Trophoblast cell (in vitro differentiated cells and primary cell): Measurements from ENCODE around the gene PRKN.

Experiments
- DNase-seq, 2 donors: peaks; one replicate each; pipeline ENCODE4 v3.0.0-alpha.2; 2016
- H2AFZ ChIP-seq: 2 replicates; pipeline ENCODE4 v1.6.1; 2013; ENCODE audit warnings: low read length, moderate library complexity, mild to moderate bottlenecking; ENCODE audit not compliant: insufficient read depth, poor library complexity
- H2AK5ac ChIP-seq: 2 replicates; pipeline ENCODE4 v1.6.1; 2013; ENCODE audit warnings: mild to moderate bottlenecking, low read length
- H2BK120ac ChIP-seq: 2 replicates; pipeline ENCODE4 v1.6.1; 2013; ENCODE audit warnings: low read length, mild to moderate bottlenecking, moderate library complexity; ENCODE audit not compliant: insufficient read depth, poor library complexity
- H2BK12ac ChIP-seq: 2 replicates; pipeline ENCODE4 v1.6.1; 2013; ENCODE audit warnings: mild to moderate bottlenecking, low read length, moderate library complexity
- H2BK5ac ChIP-seq: 2 replicates; pipeline ENCODE4 v1.6.1; 2013; ENCODE audit warnings: low read length, low read depth, moderate library complexity, mild to moderate bottlenecking; ENCODE audit not compliant: poor library complexity
- H3K14ac ChIP-seq: 2 replicates; pipeline ENCODE4 v1.6.1; 2013; ENCODE audit warnings: mild to moderate bottlenecking, low read length
- H3K18ac ChIP-seq: 2 replicates; pipeline ENCODE4 v1.6.1; 2013; ENCODE audit warnings: mild to moderate bottlenecking, low read length
- H3K23ac ChIP-seq: 2 replicates; pipeline ENCODE4 v1.6.1; 2013; ENCODE audit warnings: low read length
- H3K27ac ChIP-seq: 2 replicates; pipeline ENCODE4 v1.5.1; 2013; ENCODE audit warnings: low read depth, mild to moderate bottlenecking, inconsistent platforms, low read length, moderate library complexity
- H3K27me3 ChIP-seq: 2 replicates; pipeline ENCODE4 v1.6.1; 2013; ENCODE audit warnings: inconsistent platforms, mild to moderate bottlenecking, low read length, moderate library complexity; ENCODE audit not compliant: insufficient read depth
- H3K36me3 ChIP-seq, 2 experiments: 1 replicate in 1 of 2; 2 replicates in 1 of 2; pipeline ENCODE4 v1.6.1; 2013; ENCODE audit warnings: low read length in 2 of 2, mild to moderate bottlenecking in 2 of 2, moderate library complexity in 1 of 2; ENCODE audit not compliant: insufficient read depth in 2 of 2, control insufficient read depth in 1 of 2
- H3K4ac ChIP-seq: 2 replicates; pipeline ENCODE4 v1.6.1; 2013; ENCODE audit warnings: low read depth, mild to moderate bottlenecking, low read length, moderate library complexity
- H3K4me1 ChIP-seq, 2 experiments: 1 replicate in 1 of 2; 2 replicates in 1 of 2; pipeline ENCODE4 v1.6.1; 2013; ENCODE audit warnings: low read length in 2 of 2, mild to moderate bottlenecking in 2 of 2, moderate library complexity in 1 of 2; ENCODE audit not compliant: insufficient read depth in 2 of 2, control insufficient read depth in 1 of 2
- H3K4me2 ChIP-seq: 2 replicates; pipeline ENCODE4 v1.6.1; 2013; ENCODE audit warnings: inconsistent platforms, mild to moderate bottlenecking, low read length, moderate library complexity
- H3K4me3 ChIP-seq: 2 replicates; pipeline ENCODE4 v1.5.1; 2013; ENCODE audit warnings: mild to moderate bottlenecking, low read depth, low read length, inconsistent platforms
- H3K79me1 ChIP-seq: one replicate; pipeline ENCODE4 v1.6.1; 2013; ENCODE audit warnings: low read length
- H3K79me2 ChIP-seq: 2 replicates; pipeline ENCODE4 v1.6.1; 2013; ENCODE audit warnings: low read length, mild to moderate bottlenecking; ENCODE audit not compliant: control insufficient read depth, insufficient read depth, poor library complexity
- H3K9ac ChIP-seq: 2 replicates; pipeline ENCODE4 v1.6.1; 2013; ENCODE audit warnings: mild to moderate bottlenecking, low read length
- H3K9me3 ChIP-seq: 2 replicates; pipeline ENCODE4 v1.6.1; 2013; ENCODE audit warnings: low read depth, mild to moderate bottlenecking, control low read depth, inconsistent platforms, low read length; ENCODE audit not compliant: insufficient read depth
- H4K12ac ChIP-seq: 2 replicates; pipeline ENCODE4 v1.6.1; 2013; ENCODE audit warnings: low read depth, mild to moderate bottlenecking, low read length, moderate library complexity
- H4K8ac ChIP-seq: 2 replicates; pipeline ENCODE4 v1.6.1; 2013; ENCODE audit warnings: low read depth, mild to moderate bottlenecking, low read length, moderate library complexity
- H4K91ac ChIP-seq: one replicate; pipeline ENCODE4 v1.6.1; 2013; ENCODE audit warnings: low read depth, mild to moderate bottlenecking, low read length, moderate library complexity
- WGBS: extraction: QIAGEN DNeasy Blood & Tissue Kit; methylation state at CpG from one replicate; pipeline ENCODE4 v1.1.7; 2013; ENCODE audit warnings: missing lambda C conversion rate; ENCODE audit not compliant: insufficient read length, insufficient coverage; ENCODE audit errors: extremely low coverage; 5-methylcytosine and 5-hydroxymethylcytosine counted together

Gene PRKN

GRCh38 chr6:162471842-162472241, 255.7 kb downstream of the PRKN start:
- H2BK120ac ChIP-seq, result no peak overlapping the region
- no peak overlapping the region for H3K14ac ChIP-seq
- WGBS, result no CpG with 5 or more reads among the region's 2 CpGs
- H3K79me2 ChIP-seq, result no peaks in the 10 kb centered on the region
- H3K9ac ChIP-seq, result no peak overlapping the region
- H4K12ac ChIP-seq, result no peak overlapping the region
- no peak overlapping the region for H2AK5ac ChIP-seq
- H3K18ac ChIP-seq, result no peak overlapping the region
- no peak overlapping the region for H3K23ac ChIP-seq
- H3K27ac ChIP-seq, result no peak overlapping the region
- no peak overlapping the region for H3K4ac ChIP-seq
- H3K9me3 ChIP-seq, result no peaks in the 10 kb centered on the region
- DNase-seq, result no peak
- no peaks in the 10 kb centered on the region for H3K36me3 ChIP-seq
- H4K8ac ChIP-seq, result no peak overlapping the region
- no peaks in the 10 kb centered on the region for H3K79me1 ChIP-seq
- H2BK12ac ChIP-seq, result no peak overlapping the region
- H3K27me3 ChIP-seq, result no peaks in the 10 kb centered on the region
- H2BK5ac ChIP-seq, result no peak overlapping the region
- H2AFZ ChIP-seq, result no peak overlapping the region
- no peaks in the 10 kb centered on the region for H3K4me1 ChIP-seq
- no peak overlapping the region for H4K91ac ChIP-seq
- no peak overlapping the region for H3K4me2 ChIP-seq
- no peak overlapping the region for H3K4me3 ChIP-seq

DNA sequence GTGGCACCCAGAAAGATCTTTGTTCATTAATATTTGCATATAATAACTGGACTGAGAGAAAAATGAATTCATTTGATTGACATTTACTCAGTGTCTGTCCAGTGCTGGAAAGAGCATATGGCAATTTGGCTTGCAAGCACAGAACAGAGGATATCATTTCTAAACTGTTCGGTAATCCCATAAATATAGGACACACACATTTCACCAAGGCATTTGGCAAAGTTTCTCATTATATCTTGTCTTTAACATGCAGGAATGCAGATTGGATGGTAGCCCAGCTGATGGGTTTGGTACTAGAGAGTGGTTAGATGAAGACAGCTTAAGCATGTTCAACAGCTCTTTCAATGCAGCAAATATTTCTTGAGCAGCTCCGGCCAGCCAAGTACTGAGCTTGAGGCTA, 259.2 kb downstream of the PRKN start:
- Histone ChIP-seq H3K4me3 (no peak overlapping the region), H3K9me3 (no peaks in the 10 kb centered on the region), H3K36me3 (no peaks in the 10 kb centered on the region), H3K9ac (no peak overlapping the region), H3K27ac (no peak overlapping the region), H3K4me2 (no peak overlapping the region), H2AK5ac (no peak overlapping the region), H4K12ac (no peak overlapping the region), H3K23ac (no peak overlapping the region), H3K18ac (no peak overlapping the region), H3K79me2 (no peaks in the 10 kb centered on the region), H3K14ac (no peak overlapping the region), H4K8ac (no peak overlapping the region), H3K4ac (no peak overlapping the region), H2BK12ac (no peak overlapping the region), H2BK5ac (no peak overlapping the region), H2AFZ (no peak overlapping the region), H3K4me1 (no peaks in the 10 kb centered on the region), H2BK120ac (no peak overlapping the region), H3K27me3 (no peaks in the 10 kb centered on the region), H3K79me1 (no peaks in the 10 kb centered on the region), H4K91ac (no peak overlapping the region)
- WGBS, result no CpG with 5 or more reads among the region's 2 CpGs
- DNase-seq, result no peak

GRCh38 chr6:162467679-162468078, 259.9 kb downstream of the PRKN start:
- no peak overlapping the region for H2BK120ac ChIP-seq
- H3K4me2 ChIP-seq, result no peak overlapping the region
- no peak overlapping the region for H4K91ac ChIP-seq
- H3K79me2 ChIP-seq, result no peaks in the 10 kb centered on the region
- H3K4ac ChIP-seq, result no peak overlapping the region
- H2BK12ac ChIP-seq, result no peak overlapping the region
- no peak overlapping the region for H2BK5ac ChIP-seq
- no peaks in the 10 kb centered on the region for H3K27me3 ChIP-seq
- WGBS, result no CpG with 5 or more reads among the region's 9 CpGs
- no peak overlapping the region for H3K23ac ChIP-seq
- H4K8ac ChIP-seq, result no peak overlapping the region
- H3K79me1 ChIP-seq, result no peaks in the 10 kb centered on the region
- no peak overlapping the region for H2AFZ ChIP-seq
- H4K12ac ChIP-seq, result no peak overlapping the region
- no peak overlapping the region for H3K4me3 ChIP-seq
- no peak overlapping the region for H3K14ac ChIP-seq
- no peaks in the 10 kb centered on the region for H3K36me3 ChIP-seq
- no peak overlapping the region for H3K27ac ChIP-seq
- no peak overlapping the region for H3K18ac ChIP-seq
- H3K4me1 ChIP-seq, result no peaks in the 10 kb centered on the region
- DNase-seq, result no peak
- no peak overlapping the region for H3K9ac ChIP-seq
- no peak overlapping the region for H2AK5ac ChIP-seq
- no peaks in the 10 kb centered on the region for H3K9me3 ChIP-seq

DNA sequence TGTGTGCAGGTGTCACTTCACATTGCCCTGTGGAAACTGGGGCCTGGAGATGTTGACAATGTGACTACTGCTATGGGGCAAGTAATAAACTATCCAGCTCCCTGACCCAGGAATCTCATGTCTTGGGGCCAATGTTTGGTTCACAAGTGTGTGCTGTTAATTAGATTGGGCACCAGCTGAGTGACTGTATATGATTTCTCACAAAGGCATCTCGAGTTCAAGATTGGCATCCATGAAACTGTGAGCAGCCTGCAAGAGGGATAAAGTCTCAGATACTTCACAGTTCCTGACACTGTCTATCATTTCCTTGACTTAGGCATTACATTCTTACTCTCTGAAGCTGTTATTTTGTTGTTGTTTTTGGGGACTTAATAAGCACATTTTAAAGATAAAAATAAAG, 264.0 kb downstream of the PRKN start:
- no peaks in the 10 kb centered on the region for H3K79me2 ChIP-seq
- H3K27ac ChIP-seq, result no peak overlapping the region
- H3K9ac ChIP-seq, result no peak overlapping the region
- H4K12ac ChIP-seq, result no peak overlapping the region
- H4K91ac ChIP-seq, result no peak overlapping the region
- no peak overlapping the region for H3K23ac ChIP-seq
- H3K9me3 ChIP-seq, result no peaks in the 10 kb centered on the region
- no peak overlapping the region for H3K4ac ChIP-seq
- no peak overlapping the region for H3K18ac ChIP-seq
- no peak overlapping the region for H3K4me2 ChIP-seq
- no CpG with 5 or more reads among the region's 1 CpG for WGBS
- no peaks in the 10 kb centered on the region for H3K36me3 ChIP-seq
- no peak overlapping the region for H2BK5ac ChIP-seq
- no peak overlapping the region for H2AK5ac ChIP-seq
- H3K79me1 ChIP-seq, result no peaks in the 10 kb centered on the region
- no peaks in the 10 kb centered on the region for H3K4me1 ChIP-seq
- no peak overlapping the region for H2BK120ac ChIP-seq
- no peak overlapping the region for H3K4me3 ChIP-seq
- H4K8ac ChIP-seq, result no peak overlapping the region
- H2AFZ ChIP-seq, result no peak overlapping the region
- H3K14ac ChIP-seq, result no peak overlapping the region
- H3K27me3 ChIP-seq, result no peaks in the 10 kb centered on the region
- no peak overlapping the region for H2BK12ac ChIP-seq
- no peak for DNase-seq

DNA sequence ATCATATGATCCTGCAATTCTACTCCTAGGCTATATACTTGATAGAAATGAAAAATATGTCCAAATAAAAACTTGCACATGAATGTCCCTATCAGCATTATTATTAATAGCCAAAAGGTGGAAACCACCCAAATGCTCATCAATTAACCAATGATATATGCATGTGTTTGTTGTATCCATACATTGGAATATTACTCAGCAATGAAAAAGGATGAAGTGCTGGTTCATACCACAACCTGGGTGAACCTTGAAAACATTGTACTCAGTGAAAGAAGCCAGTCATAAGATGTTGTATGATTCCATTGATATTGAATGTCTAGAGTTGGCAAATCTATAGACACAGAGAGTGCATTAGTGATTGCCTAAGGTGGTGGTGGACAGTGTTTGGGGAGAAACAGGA, 267.6 kb downstream of the PRKN start:
- Histone ChIP-seq H3K4ac (no peak overlapping the region), H3K27ac (no peak overlapping the region), H3K9ac (no peak overlapping the region), H3K4me3 (no peak overlapping the region), H3K18ac (no peak overlapping the region), H3K9me3 (no peaks in the 10 kb centered on the region), H3K4me2 (no peak overlapping the region), H4K91ac (no peak overlapping the region), H3K79me2 (no peaks in the 10 kb centered on the region), H2AK5ac (no peak overlapping the region), H3K14ac (no peak overlapping the region), H3K4me1 (no peaks in the 10 kb centered on the region), H2BK12ac (no peak overlapping the region), H3K79me1 (no peaks in the 10 kb centered on the region), H4K12ac (no peak overlapping the region), H2BK5ac (no peak overlapping the region), H3K36me3 (no peaks in the 10 kb centered on the region), H3K23ac (no peak overlapping the region), H3K27me3 (no peaks in the 10 kb centered on the region), H4K8ac (no peak overlapping the region), H2BK120ac (no peak overlapping the region), H2AFZ (no peak overlapping the region)
- DNase-seq, result no peak
